Measurements from ENCODE around the gene FBXO15.

The FBXO15 gene

GRCh38 chr18:74140582-74140981 lies 7.1 kb downstream of the FBXO15 start:
- TF ChIP-seq SNAI2 (CRISPR knock-in tag; IDR thresholded peaks at IDR 0.05) (no peak), PPARA (CRISPR knock-in tag; IDR thresholded peaks at IDR 0.05; ENCODE audit: borderline replicate concordance) (no peak)

GRCh38 chr18:74139888-74140287 lies 7.7 kb downstream of the FBXO15 start:
- ATAC-seq: peak; percentile 72
- TF ChIP-seq ARNTL (CRISPR knock-in tag; IDR thresholded peaks at IDR 0.05; ENCODE audit: borderline replicate concordance, low read depth) (no peak), SNAI2 (CRISPR knock-in tag; IDR thresholded peaks at IDR 0.05) (no peak), GLIS3 (CRISPR knock-in tag; IDR thresholded peaks at IDR 0.05) (no peak), ZNF565 (CRISPR knock-in tag; conservative IDR thresholded peaks at IDR 0.05; ENCODE audit: low read depth) (no peak), TCF4 (CRISPR knock-in tag; IDR thresholded peaks at IDR 0.05; ENCODE audit: borderline replicate concordance) (no peak), RARB (CRISPR knock-in tag; IDR thresholded peaks at IDR 0.05) (no peak), PATZ1 (CRISPR knock-in tag; IDR thresholded peaks at IDR 0.05; ENCODE audit: borderline replicate concordance) (no peak), TOX (CRISPR knock-in tag; IDR thresholded peaks at IDR 0.05; ENCODE audit: borderline replicate concordance) (no peak), BACH2 (CRISPR knock-in tag; IDR thresholded peaks at IDR 0.05; ENCODE audit: borderline replicate concordance) (no peak), ZC3H10 (CRISPR knock-in tag; IDR thresholded peaks at IDR 0.05) (no peak), CSDC2 (CRISPR knock-in tag; IDR thresholded peaks at IDR 0.05) (no peak), ISL1 (CRISPR knock-in tag; IDR thresholded peaks at IDR 0.05) (no peak), PPARA (CRISPR knock-in tag; IDR thresholded peaks at IDR 0.05; ENCODE audit: borderline replicate concordance) (no peak), ZNF70 (CRISPR knock-in tag; IDR thresholded peaks at IDR 0.05) (no peak)

More at GRCh38 chr18:74140582-74140981, 7.1 kb downstream of the FBXO15 start:
- no peak for ATAC-seq

GRCh38 chr18:74139411-74139810 lies 8.2 kb downstream of the FBXO15 start:
- no peak for ATAC-seq

More at GRCh38 chr18:74139411-74139810, 8.2 kb downstream of the FBXO15 start:
- TF ChIP-seq ZNF8 (CRISPR knock-in tag; IDR thresholded peaks at IDR 0.05): no peak
- TF ChIP-seq CREB5 (CRISPR knock-in tag; IDR thresholded peaks at IDR 0.05; ENCODE audit: low read depth): no peak
- TF ChIP-seq CSRNP3 (CRISPR knock-in tag; IDR thresholded peaks at IDR 0.05): no peak
- TF ChIP-seq TSHZ2 (CRISPR knock-in tag; IDR thresholded peaks at IDR 0.05): no peak
- no peak for TF ChIP-seq PPARA (CRISPR knock-in tag; IDR thresholded peaks at IDR 0.05; ENCODE audit: borderline replicate concordance)
- TF ChIP-seq ESRRG (CRISPR knock-in tag; IDR thresholded peaks at IDR 0.05): no peak
- no peak for TF ChIP-seq SNAI2 (CRISPR knock-in tag; IDR thresholded peaks at IDR 0.05)
- TF ChIP-seq ARNTL (CRISPR knock-in tag; IDR thresholded peaks at IDR 0.05; ENCODE audit: borderline replicate concordance, low read depth): no peak
- no peak for TF ChIP-seq RARB (CRISPR knock-in tag; IDR thresholded peaks at IDR 0.05)
- TF ChIP-seq ZNF70 (CRISPR knock-in tag; IDR thresholded peaks at IDR 0.05): no peak
- TF ChIP-seq ZFP30 (CRISPR knock-in tag; IDR thresholded peaks at IDR 0.05): no peak
- TF ChIP-seq ZFP3 (CRISPR knock-in tag; IDR thresholded peaks at IDR 0.05): no peak
- no peak for TF ChIP-seq TOX (CRISPR knock-in tag; IDR thresholded peaks at IDR 0.05; ENCODE audit: borderline replicate concordance)
- no peak for TF ChIP-seq POU6F1 (CRISPR knock-in tag; IDR thresholded peaks at IDR 0.05; ENCODE audit: borderline replicate concordance, low read depth)
- no peak for TF ChIP-seq CSDC2 (CRISPR knock-in tag; IDR thresholded peaks at IDR 0.05)
- TF ChIP-seq ZNF565 (CRISPR knock-in tag; conservative IDR thresholded peaks at IDR 0.05; ENCODE audit: low read depth): no peak
- no peak for TF ChIP-seq ZC3H10 (CRISPR knock-in tag; IDR thresholded peaks at IDR 0.05)

Measured in SK-N-SH treated with all-trans-retinoic acid at 6 μM for 48 hours (cell line).